ENCODE data around the gene WWOX. TPM values are rescaled to one million over a fixed set of nuclear protein-coding genes. Genes with fewer than 3 reads are reported as not detected.

Gene WWOX
- total RNA-seq, 4 donors from 2014 or later: 76.8 to 102 (median 83.6) TPM

DNA sequence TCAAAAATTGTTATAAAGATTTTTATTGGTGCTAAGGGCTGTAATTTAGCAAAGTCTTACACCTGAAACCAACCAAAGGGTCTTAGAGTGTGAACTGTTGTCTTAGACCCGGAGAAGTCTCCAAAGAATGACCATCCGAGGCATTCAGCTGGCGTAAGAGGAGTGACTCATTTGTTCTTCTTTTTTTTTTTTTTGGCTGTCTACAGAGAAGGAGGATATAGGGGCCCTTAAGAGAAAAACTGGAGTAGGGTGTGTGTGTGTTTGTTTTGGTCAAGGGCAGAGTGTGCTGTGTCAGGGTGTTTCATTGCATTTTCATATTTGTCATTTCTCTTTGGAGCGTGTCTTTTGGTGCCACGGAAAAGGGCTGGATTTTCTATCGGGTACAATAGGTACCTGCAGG is 508.0 kb downstream of the WWOX start:
- H3K9me3 ChIP-seq: no peaks in the 10 kb centered on the region
- no peaks in the 10 kb centered on the region for H3K36me3 ChIP-seq
- no peaks in the 10 kb centered on the region for H3K27me3 ChIP-seq
- TF ChIP-seq, protein P1, sequence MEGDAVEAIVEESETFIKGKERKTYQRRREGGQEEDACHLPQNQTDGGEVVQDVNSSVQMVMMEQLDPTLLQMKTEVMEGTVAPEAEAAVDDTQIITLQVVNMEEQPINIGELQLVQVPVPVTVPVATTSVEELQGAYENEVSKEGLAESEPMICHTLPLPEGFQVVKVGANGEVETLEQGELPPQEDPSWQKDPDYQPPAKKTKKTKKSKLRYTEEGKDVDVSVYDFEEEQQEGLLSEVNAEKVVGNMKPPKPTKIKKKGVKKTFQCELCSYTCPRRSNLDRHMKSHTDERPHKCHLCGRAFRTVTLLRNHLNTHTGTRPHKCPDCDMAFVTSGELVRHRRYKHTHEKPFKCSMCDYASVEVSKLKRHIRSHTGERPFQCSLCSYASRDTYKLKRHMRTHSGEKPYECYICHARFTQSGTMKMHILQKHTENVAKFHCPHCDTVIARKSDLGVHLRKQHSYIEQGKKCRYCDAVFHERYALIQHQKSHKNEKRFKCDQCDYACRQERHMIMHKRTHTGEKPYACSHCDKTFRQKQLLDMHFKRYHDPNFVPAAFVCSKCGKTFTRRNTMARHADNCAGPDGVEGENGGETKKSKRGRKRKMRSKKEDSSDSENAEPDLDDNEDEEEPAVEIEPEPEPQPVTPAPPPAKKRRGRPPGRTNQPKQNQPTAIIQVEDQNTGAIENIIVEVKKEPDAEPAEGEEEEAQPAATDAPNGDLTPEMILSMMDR (IDR thresholded peaks at IDR 0.05): no peak
- TF ChIP-seq EP300 (IDR thresholded peaks at IDR 0.05) (no peak), POLR2A (IDR thresholded peaks at IDR 0.05) (no peak)
- peak overlapping the region in 1 of 4 donors; percentile 39 for H3K27ac ChIP-seq
- DNase-seq (ENCODE audit: low spot score in 2 of 2): no peak
- WGBS, 2 donors: 54 to 61% methylated on average over 6 of the region's 6 CpGs
- H3K4me1 ChIP-seq: peaks cover 0 to 24% (median 2%) of the 10 kb centered on the region in 4 donors
- no peak overlapping the region for H3K4me3 ChIP-seq

DNA sequence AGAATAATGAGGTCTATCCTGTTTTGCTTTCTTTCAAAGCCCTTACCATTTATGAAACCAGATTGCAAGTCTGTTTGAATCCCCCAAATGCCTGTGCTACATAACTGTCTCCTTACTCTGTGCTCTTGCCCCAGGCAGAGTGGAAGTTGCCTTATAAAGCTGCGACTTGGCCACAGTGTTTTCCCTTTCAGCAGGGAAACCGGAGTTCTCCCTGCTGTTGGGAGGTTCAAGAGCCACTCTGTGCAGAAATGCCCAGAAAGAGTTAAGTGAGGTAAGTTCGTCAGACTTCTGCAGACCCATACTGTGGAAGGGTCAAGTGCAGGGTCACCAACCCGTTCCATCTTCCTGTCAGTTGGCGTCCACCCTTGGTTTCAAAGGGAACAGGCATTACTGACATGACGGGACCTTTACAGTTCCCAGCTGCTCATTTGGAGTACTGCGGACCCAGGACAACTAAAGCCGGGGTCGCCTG is 508.9 kb downstream of the WWOX start:
- Histone ChIP-seq H3K27ac (peak overlapping the region in 1 of 4 donors; percentile 39), H3K27me3 (no peaks in the 10 kb centered on the region), H3K9me3 (no peaks in the 10 kb centered on the region), H3K36me3 (no peaks in the 10 kb centered on the region), H3K4me3 (no peak overlapping the region), H3K4me1 (peaks cover 0 to 24% (median 2%) of the 10 kb centered on the region in 4 donors)
- WGBS, 2 donors: 62 to 73% methylated on average over 9 of the region's 9 CpGs
- TF ChIP-seq, protein P1 (IDR thresholded peaks at IDR 0.05): no peak
- no peak for TF ChIP-seq POLR2A (IDR thresholded peaks at IDR 0.05)
- DNase-seq (ENCODE audit: low spot score in 2 of 2): no peak

DNA sequence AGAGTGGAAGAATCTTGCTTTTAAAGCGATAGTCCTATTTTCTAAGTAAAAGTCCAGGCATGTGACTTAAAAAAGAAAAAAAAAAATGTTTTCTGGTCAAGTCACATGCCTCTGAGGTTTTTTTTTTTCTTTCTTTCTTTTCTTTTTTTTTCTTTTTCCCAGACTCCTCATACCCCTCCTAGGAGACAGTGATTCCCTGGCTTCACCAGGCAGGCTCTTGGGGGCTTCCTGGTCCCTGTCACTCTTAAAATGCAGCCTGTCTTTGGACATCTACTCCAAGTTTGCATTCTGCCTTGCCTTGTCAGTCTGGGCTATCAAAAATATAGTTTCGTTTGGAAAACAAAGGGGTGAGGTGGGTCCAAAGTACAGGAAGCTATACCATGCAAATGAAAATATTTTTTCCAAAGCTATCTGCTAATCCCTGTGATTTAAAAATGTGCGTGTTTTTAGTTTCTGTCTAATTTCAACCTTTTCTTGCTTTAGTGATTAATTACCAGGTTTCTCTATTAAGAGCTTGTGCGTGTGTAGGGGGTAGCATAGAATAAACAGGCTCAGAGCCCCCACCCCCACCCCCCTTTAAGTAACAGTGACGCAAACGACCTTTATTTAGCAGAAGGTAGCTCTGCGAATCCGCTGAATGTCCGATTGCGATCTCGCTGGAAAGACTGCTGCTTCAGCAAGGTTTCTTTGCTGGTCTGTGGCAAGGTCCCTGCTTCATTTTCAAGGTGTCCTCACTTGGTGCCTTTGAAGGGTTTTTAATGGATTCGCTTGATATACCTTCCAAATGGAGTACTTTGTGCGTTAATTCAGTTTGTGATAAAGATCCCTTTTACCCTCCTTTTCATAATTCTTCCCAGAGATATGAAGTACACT is 510.2 kb downstream of the WWOX start:
- 81 to 82% methylated on average over 13 of the region's 13 CpGs for WGBS, 2 donors
- Histone ChIP-seq H3K27me3 (no peaks in the 10 kb centered on the region), H3K27ac (no peak overlapping the region), H3K36me3 (no peaks in the 10 kb centered on the region), H3K4me1 (peaks cover 0 to 24% (median 2%) of the 10 kb centered on the region in 4 donors), H3K9me3 (no peaks in the 10 kb centered on the region), H3K4me3 (no peak overlapping the region)
- no peak for DNase-seq (ENCODE audit: low spot score in 2 of 2)
- TF ChIP-seq, protein P1 (IDR thresholded peaks at IDR 0.05): no peak
- TF ChIP-seq POLR2A (IDR thresholded peaks at IDR 0.05) (no peak), EP300 (IDR thresholded peaks at IDR 0.05) (no peak)

DNA sequence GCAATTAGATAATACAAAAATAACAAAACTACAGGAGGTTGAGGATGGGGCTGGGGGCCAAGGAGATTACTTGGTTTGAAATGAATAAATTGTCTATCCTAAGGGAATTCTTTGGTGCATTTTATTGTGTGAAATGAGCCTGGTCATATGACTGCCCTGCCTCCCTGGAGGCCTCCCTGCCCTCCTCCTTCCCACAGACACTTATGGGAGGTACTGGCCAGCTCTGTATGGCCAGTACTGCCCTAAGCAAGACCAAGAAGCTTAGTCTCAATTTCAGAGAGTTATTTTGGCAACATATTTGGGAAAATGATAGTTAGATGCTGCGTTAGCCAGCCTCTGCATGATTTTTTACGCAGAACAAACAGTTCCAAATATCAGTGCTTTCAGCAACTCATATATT is 511.9 kb downstream of the WWOX start:
- Histone ChIP-seq H3K4me3 (no peak overlapping the region), H3K27ac (no peak overlapping the region), H3K36me3 (no peaks in the 10 kb centered on the region), H3K4me1 (peaks cover 0 to 13% (median 0%) of the 10 kb centered on the region in 4 donors), H3K9me3 (no peaks in the 10 kb centered on the region), H3K27me3 (no peaks in the 10 kb centered on the region)
- 78 to 98% methylated on average over 2 of the region's 2 CpGs for WGBS, 2 donors
- DNase-seq (ENCODE audit: low spot score in 2 of 2): no peak
- TF ChIP-seq EP300 (IDR thresholded peaks at IDR 0.05) (no peak), POLR2A (IDR thresholded peaks at IDR 0.05) (no peak)
- TF ChIP-seq, protein P1 (IDR thresholded peaks at IDR 0.05): no peak

DNA sequence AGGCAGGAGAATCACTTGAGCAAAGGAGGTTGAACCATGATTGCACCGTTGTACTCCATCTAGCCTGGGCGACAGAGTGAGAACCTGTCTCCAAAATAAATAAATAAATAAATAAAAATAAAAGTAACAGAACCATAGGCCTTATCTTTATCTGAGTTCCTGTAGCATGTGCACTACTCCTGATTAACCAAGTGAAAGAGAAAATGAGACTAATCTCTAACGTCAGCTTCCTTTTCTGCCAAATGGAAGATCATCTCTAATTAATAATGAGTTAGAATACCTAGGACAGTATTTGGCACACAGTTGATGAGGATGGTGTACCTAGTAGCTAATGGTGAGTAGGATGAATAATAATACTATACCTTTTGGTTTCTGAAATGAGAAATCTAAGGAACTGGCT is 520.4 kb downstream of the WWOX start:
- Histone ChIP-seq H3K4me3 (no peak overlapping the region), H3K36me3 (no peaks in the 10 kb centered on the region), H3K27me3 (no peaks in the 10 kb centered on the region), H3K27ac (no peak overlapping the region), H3K4me1 (peaks cover 0 to 8% (median 0%) of the 10 kb centered on the region in 4 donors), H3K9me3 (peaks cover 0 to 6% (median 0%) of the 10 kb centered on the region in 4 donors)
- no peak for TF ChIP-seq POLR2A (IDR thresholded peaks at IDR 0.05)
- TF ChIP-seq, protein P1 (IDR thresholded peaks at IDR 0.05): no peak
- no peak for TF ChIP-seq EP300 (IDR thresholded peaks at IDR 0.05)
- DNase-seq (ENCODE audit: low spot score in 2 of 2): no peak
- 68 to 84% methylated on average over 3 of the region's 3 CpGs for WGBS, 2 donors
